AML-193 (cell line): ENCODE measurements around the gene TMCC1.
"Not testable (repeated sequence)": the region's sequence is repeated elsewhere in the genome, so short reads cannot be mapped to it uniquely, and the experiment has no call there.

Experiments used
- DNase-seq, 2 experiments: peaks; one replicate each; lab custom pipeline; 2025; lab: John Stamatoyannopoulos, UW

Gene TMCC1

DNA sequence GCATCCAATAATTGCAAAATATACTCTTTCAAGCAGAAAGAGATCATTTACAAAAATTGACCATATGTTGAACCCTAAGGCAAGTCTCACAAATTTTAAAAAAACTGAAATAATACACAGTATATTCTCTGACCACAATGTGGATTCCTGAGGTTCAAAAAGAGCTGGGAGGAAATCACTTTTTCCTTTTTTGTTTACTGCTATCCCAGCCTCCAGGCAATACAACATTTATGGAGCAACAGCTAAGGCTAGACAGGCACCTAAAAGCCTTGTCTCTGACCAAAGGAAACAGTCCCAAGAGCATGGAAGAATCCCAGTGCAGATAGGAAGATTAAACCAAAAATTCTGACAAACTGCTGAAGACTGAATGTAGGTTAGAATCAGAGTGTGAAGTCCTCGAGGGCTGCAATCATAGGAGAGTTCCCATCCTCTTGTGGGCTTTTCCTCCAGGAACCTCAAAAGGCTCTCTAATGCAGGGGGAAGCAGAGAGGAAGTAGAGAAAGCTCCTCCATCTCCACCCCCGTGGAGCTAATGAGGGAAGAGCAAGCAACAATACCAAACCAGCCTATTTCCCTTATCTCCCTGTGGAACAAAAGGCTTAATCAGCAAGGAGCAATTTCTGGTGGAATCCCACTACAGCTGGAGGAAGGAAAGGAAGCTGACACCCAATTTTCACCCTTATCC lies 57.0 kb downstream of the TMCC1 start:
- no peak for DNase-seq

DNA sequence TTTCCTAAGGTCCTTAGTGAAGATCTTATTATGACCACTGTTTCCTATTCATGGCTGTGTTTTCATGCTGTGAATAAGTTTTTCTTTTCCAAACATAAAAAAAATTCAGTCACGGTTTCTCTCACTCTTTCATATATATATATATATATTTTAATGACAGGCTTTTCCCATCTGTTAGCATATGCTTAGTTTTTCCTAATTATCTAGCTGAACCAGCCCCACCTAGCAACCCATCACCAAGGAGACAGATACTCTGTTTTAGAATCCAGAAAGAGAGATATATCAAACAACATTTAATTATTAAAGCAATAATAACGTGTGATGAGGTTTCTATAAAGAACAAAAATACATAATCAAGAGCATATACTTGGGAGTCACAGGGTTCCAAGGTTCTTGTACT lies 58.3 kb downstream of the TMCC1 start:
- no peak for DNase-seq

GRCh38 chr3:129834580-129834979 lies 58.9 kb downstream of the TMCC1 start:
- DNase-seq, result no peak

GRCh38 chr3:129831942-129832341 lies 61.6 kb downstream of the TMCC1 start:
- not testable (repeated sequence) for DNase-seq

DNA sequence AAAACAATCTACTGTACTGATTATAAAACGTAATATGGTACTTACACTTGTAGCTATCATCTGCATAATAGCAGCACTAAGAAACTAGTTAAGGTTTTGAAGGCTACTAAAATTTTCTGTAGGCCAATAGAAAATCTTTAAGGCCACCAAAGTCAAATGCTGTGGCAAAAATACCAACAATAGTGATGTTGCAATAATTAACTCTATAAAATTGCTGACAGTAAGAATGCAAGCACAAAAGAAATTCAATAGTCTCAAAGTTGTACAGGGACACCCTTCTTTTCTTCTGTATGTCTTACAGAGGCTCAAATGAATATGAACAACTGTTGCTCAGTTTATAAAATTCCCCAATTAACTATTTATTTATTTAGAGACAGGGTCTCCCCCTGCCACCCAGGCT lies 62.0 kb downstream of the TMCC1 start:
- DNase-seq, result no peak

DNA sequence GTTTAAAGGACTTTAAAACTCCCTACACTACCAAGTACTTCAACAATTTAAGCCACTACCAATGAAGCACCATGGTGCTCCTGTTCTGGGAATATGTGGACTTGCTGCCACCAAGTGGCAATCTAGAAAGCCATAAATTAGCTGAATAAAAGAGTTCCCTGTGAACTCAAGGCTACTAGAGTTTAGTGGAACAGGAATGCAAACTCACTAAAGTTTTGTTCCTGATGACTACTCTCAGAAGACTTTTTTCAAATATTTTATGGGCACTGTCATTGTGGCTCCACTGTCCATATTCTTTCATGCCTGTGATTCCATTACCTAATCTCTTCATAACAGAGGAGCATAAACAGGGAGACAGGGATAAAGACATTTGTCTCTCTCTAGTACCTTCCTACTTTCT lies 63.9 kb downstream of the TMCC1 start:
- peak; percentile 83 to 84 for DNase-seq

DNA sequence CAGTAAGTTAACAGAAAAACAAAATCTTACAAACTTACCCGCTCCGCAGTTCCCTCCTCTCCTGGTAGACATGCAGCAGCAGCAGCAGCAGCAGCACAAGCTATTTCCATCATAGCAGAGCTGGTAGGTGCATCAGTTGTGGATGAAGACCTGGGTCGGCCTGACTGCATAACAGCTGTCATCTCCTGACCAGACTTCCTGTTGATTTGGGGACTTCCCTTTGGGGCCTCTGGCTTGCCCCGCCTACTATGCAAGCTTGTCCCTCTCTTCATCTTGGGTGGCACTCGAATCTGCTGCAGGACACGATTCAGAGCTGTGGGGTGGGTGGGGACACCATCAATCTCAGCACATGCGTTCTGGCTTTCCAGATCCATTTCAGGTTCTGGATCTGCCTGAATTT lies 65.7 kb downstream of the TMCC1 start:
- DNase-seq, result peak; percentile 27 to 35

GRCh38 chr3:129824926-129825541 lies 68.5 kb downstream of the TMCC1 start:
- DNase-seq, result peak; percentile 62 to 64

GRCh38 chr3:129822679-129823078 lies 70.8 kb downstream of the TMCC1 start:
- peak; percentile 95 to 97 for DNase-seq

GRCh38 chr3:129822241-129822640 lies 71.3 kb downstream of the TMCC1 start:
- DNase-seq, result no peak

GRCh38 chr3:129820587-129820986 lies 72.9 kb downstream of the TMCC1 start:
- no peak for DNase-seq

- DNase-seq, result no peak
Measured at GRCh38 chr3:129812589-129812988, 80.9 kb downstream of the TMCC1 start.

DNA sequence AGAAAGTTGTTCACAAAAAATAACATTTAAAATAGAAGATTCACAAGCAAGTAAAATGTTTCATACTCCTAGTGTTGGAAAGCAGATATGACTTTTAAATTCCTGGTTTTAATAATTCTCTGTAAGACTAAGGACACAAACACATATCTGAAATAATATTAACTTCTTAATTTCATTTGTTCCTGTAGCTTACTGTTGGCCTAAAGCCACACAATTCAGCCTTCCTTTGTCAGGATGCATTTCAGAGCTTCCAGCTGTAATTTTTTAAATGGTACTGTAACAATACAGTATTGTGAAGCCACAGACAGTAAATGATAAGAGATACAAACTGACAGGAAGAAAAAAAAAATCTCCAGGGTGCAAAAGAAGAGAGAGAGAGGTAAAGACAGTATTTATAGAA lies 84.2 kb downstream of the TMCC1 start:
- no peak for DNase-seq

GRCh38 chr3:129796146-129796545 lies 97.4 kb downstream of the TMCC1 start:
- no peak for DNase-seq

GRCh38 chr3:129795186-129796010 lies 98.1 kb downstream of the TMCC1 start:
- no peak for DNase-seq

- DNase-seq, result no peak
Measured at GRCh38 chr3:129794311-129795185, 99.0 kb downstream of the TMCC1 start.

DNA sequence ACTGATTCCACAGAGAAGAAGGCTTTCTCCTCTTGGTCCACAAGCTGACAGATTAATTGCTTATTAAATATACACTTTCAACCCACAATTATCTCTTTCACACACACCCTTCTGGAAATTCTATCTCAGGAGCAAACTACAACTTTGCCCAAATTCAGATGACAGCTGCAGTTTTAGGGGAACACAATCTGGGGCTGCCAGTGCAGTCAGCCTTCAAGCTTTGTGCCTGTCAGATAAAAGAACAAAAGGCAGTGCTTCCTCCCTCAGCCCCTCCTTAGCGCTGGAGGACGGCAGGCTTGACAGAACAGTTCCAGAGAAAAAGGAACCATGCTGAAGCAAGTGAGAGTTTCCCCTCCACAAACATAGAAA lies 99.6 kb downstream of the TMCC1 start:
- DNase-seq, result peak; percentile 43 to 50

DNA sequence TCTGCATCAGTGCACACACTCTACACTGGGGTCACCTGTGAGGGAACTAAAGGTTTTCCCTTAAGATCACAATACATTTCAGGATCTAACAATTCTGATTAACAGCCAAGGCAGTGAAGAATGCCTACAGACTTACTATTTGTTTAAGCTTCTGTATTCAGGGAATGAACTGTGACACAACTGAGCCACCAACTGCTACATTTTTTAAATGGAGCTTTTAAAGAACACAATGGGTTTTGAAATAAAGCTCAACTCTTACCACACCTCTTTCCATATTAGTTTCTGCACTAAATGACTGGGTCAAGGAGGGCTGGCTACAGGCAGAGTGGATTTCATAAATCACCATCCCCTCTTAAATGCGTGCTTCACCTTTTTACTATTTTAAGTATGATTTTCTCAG lies 100.2 kb downstream of the TMCC1 start:
- peak; percentile 75 to 78 for DNase-seq

DNA sequence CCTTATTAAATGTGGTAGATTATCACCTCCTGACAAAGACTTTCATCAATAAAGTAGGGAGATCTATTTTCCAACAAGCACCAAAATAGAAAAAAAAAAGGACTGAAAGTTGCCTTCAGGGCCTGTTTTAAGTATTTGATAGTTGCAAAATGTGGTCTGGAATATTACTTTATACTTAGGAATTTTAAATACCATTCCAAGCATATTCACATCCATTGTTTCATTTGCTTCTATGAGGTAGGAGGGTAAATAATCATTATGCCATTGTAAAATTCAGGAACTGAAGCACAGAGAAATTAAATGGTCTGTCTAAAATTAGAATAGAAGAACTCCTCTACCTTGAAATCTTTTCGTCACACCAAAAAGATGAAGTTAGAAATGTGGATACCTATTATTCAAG lies 110.0 kb downstream of the TMCC1 start:
- DNase-seq, result no peak

DNA sequence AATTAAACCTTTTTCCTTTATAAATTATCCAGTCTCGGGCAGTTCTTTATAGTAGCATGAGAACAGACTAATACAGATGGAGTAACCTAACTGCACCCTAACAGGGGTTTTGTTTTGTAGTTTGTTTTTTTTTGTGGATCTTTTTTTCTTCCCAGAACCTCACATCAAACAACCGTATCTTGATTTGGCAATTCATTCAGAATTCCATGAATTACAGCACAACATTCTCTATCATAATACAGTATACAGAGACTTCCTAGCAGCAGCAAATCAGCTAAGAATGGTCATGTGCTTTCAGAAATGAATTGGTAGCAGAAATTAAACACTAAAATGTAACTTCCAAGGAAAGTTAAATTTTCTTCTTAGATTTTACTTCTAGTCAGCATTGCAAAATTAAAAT lies 114.6 kb downstream of the TMCC1 start:
- no peak for DNase-seq

DNA sequence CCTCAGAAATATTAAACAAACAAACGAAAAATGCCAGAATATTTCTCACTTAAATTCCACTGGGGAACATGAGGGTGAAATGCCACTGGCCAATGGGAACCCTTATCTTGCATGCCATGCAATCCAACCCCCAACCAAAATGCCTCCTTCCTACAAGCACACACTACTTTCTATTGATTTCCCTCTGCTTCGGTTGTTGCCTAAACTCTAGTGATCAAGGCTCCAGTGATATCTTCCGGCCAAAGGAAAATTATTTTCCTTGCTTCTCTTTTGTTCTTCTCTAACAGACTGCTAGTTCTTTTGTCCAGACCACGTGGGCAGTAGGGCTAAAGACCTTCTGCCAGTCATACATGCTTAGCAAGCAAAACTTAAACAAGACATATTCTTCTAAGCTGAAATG lies 115.7 kb downstream of the TMCC1 start:
- no peak for DNase-seq

- DNase-seq, result no peak
Measured at GRCh38 chr3:129775870-129776269, 117.6 kb downstream of the TMCC1 start.
